NT2/D1 (cell line): ENCODE data around the gene ZBED2.

Experiments
- DNase-seq: peaks from one replicate; pipeline ENCODE4 v3.0.0-alpha.2; 2011; ENCODE audit warnings: low read depth, low spot score
- H3K27me3 ChIP-seq: 2 replicates; pipeline ENCODE4 v1.6.0; 2011; ENCODE audit warnings: mild to moderate bottlenecking; ENCODE audit not compliant: insufficient read length, insufficient read depth
- H3K36me3 ChIP-seq: 2 replicates; pipeline ENCODE4 v1.6.1; 2011; ENCODE audit warnings: mild to moderate bottlenecking, low read length, mixed read lengths; ENCODE audit not compliant: insufficient read depth, insufficient read length
- H3K4me1 ChIP-seq: 2 replicates; pipeline ENCODE4 v1.5.1; 2011; ENCODE audit not compliant: insufficient read depth, insufficient read length
- H3K4me3 ChIP-seq: 2 replicates; pipeline ENCODE4 v1.5.1; 2011; ENCODE audit warnings: low read depth; ENCODE audit not compliant: insufficient read length
- H3K9ac ChIP-seq: 2 replicates; pipeline ENCODE4 v1.6.0; 2011; ENCODE audit warnings: low read depth; ENCODE audit not compliant: insufficient read length
- H3K9me3 ChIP-seq: 2 replicates; pipeline ENCODE4 v1.5.1; 2011; ENCODE audit warnings: mild to moderate bottlenecking, low read length; ENCODE audit not compliant: insufficient read depth
- SUZ12 ChIP-seq: IDR thresholded peaks from 2 replicates; pipeline ENCODE4 v1.6.1; 2011; ENCODE audit not compliant: insufficient read length, insufficient read depth; ENCODE audit errors: extremely low read depth
- YY1 ChIP-seq: IDR thresholded peaks from 2 replicates; pipeline ENCODE4 v1.6.1; 2011; ENCODE audit not compliant: insufficient read length, insufficient read depth
- ZNF274 ChIP-seq: IDR thresholded peaks from 2 replicates; pipeline ENCODE4 v1.6.1; 2011; ENCODE audit warnings: mild to moderate bottlenecking, low read depth, low read length

ZBED2 gene

GRCh38 chr3:111604119-111604518 is 9.0 kb upstream of the ZBED2 start:
- H3K9me3 ChIP-seq = no peaks in the 10 kb centered on the region; the same call in 1 of the 2 replicates
- no peaks in the 10 kb centered on the region for H3K27me3 ChIP-seq
- H3K4me3 ChIP-seq = no peak overlapping the region
- TF ChIP-seq YY1 (no peak), SUZ12 (no peak), ZNF274 (no peak)
- DNase-seq = no peak
- no peaks in the 10 kb centered on the region for H3K36me3 ChIP-seq
- H3K4me1 ChIP-seq = no peaks in the 10 kb centered on the region
- no peak overlapping the region for H3K9ac ChIP-seq

DNA sequence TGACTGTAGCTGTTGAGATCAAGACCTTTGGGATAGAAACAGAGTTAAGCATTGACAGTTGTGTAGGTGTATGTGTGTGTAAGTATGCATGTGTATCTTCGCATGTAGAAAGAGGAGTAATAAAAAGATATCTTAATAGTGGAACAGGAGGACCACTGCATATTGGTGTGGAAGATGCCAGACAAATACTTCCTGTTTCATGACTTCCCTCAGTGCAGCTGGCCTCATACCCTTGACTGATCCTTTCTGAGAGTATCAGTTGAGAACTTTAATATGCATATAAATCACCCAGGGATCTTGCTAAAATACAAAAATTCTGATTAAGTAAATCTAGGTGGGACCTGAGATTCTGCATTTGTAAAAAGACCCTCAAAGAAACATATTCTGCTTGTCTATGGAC is 8.5 kb upstream of the ZBED2 start:
- no peak overlapping the region for H3K4me3 ChIP-seq
- no peak for TF ChIP-seq SUZ12
- no peak for TF ChIP-seq YY1
- no peak for TF ChIP-seq ZNF274
- no peaks in the 10 kb centered on the region for H3K36me3 ChIP-seq
- DNase-seq = no peak
- no peak overlapping the region for H3K9ac ChIP-seq
- H3K9me3 ChIP-seq = no peaks in the 10 kb centered on the region; the same call in 1 of the 2 replicates
- no peaks in the 10 kb centered on the region for H3K27me3 ChIP-seq
- no peaks in the 10 kb centered on the region for H3K4me1 ChIP-seq

DNA sequence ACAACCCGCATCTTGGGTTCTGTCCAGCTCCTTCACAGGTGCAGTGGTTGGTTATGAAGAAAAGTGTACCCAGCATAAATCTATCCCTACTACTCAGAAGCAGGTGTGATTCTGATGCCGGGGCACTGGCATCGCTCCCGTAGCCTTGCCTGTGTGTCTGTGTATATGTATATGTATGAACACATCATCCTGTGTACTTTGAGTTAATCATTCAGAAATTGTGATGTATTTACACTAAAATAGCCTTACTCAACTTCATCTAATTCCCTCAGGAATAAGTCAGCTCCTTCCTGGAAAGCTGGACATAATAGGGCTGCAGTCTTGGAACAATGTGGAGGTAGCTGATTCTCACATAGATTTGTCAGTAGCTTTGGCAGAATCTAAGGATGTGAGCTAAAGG is 6.7 kb upstream of the ZBED2 start:
- Histone ChIP-seq H3K9ac (no peak overlapping the region), H3K4me1 (no peaks in the 10 kb centered on the region), H3K9me3 (no peaks in the 10 kb centered on the region; the same call in 1 of the 2 replicates), H3K4me3 (no peak overlapping the region), H3K27me3 (no peaks in the 10 kb centered on the region), H3K36me3 (no peaks in the 10 kb centered on the region)
- TF ChIP-seq YY1 (no peak), SUZ12 (no peak), ZNF274 (no peak)
- DNase-seq = no peak

DNA sequence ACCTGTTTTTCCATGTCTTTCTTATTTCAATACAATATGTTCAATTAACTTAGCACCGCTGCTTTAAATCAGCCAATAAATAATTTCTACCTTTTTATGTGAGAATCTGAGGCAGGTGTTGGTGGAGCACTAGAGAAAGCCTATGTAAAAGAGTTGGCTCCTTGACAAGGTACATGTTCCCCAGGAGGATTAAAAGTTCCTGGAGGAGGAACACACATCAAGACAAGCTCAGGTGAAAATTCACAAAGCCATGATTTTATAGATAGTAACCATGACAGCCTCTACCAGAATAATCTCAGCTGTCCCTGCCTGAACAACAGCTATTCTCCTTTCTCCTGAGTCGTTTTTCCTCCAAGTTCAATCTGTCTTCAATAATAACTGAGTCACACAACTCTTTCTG is 3.4 kb upstream of the ZBED2 start:
- no peak overlapping the region for H3K9ac ChIP-seq
- H3K36me3 ChIP-seq = no peaks in the 10 kb centered on the region
- no peak for TF ChIP-seq YY1
- TF ChIP-seq ZNF274 = no peak
- TF ChIP-seq SUZ12 = no peak
- H3K4me3 ChIP-seq = no peak overlapping the region
- H3K27me3 ChIP-seq = no peaks in the 10 kb centered on the region
- no peaks in the 10 kb centered on the region for H3K4me1 ChIP-seq
- H3K9me3 ChIP-seq = no peaks in the 10 kb centered on the region
- no peak for DNase-seq

DNA sequence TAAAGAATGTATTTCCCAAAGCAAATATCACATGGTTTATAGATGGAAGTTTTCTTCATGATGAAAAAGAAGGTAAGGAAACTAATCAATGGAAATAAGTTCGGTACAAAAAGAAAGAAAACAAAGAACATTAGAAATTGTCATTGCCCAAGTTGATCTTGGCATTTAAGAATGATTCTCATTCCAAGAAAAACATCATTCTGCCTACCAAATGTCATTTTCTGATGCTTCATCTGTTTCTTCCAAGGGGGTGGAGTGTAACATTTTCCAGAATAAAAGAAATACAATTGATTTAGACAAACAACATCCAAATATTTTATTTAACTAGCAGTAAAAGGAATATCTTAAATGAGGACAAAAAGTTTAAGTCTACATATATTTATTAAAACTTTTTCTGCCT is 3.0 kb upstream of the ZBED2 start:
- H3K9me3 ChIP-seq = no peaks in the 10 kb centered on the region
- H3K4me3 ChIP-seq = no peak overlapping the region
- H3K27me3 ChIP-seq = no peaks in the 10 kb centered on the region
- TF ChIP-seq SUZ12 (no peak), ZNF274 (no peak), YY1 (no peak)
- no peaks in the 10 kb centered on the region for H3K4me1 ChIP-seq
- no peak for DNase-seq
- no peak overlapping the region for H3K9ac ChIP-seq
- H3K36me3 ChIP-seq = no peaks in the 10 kb centered on the region

DNA sequence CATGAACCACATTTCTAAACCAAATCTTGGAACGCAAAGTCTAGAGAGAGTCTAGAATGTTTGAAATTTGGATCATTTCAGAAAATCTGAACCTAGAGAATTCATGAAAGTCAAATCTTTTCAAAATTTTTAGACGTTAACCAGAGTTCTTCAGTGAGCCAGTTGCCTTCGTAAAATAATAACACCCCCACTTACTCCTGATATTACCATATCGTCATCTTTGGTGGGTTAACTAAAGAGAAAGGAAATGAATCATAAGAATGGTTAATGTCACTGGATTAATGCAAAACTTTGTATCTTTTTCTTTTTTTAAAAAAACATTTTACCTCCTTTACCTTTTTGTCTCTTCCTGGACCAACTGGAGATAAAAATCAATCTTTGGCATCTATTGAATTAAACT is 1.2 kb upstream of the ZBED2 start:
- Histone ChIP-seq H3K36me3 (no peaks in the 10 kb centered on the region), H3K9ac (no peak overlapping the region), H3K4me3 (no peak overlapping the region), H3K27me3 (no peaks in the 10 kb centered on the region), H3K4me1 (no peaks in the 10 kb centered on the region), H3K9me3 (no peaks in the 10 kb centered on the region)
- DNase-seq = no peak
- TF ChIP-seq ZNF274 = no peak
- no peak for TF ChIP-seq SUZ12
- no peak for TF ChIP-seq YY1

- Histone ChIP-seq H3K4me3 (no peak overlapping the region), H3K36me3 (no peaks in the 10 kb centered on the region), H3K9ac (no peak overlapping the region), H3K4me1 (no peaks in the 10 kb centered on the region), H3K27me3 (no peaks in the 10 kb centered on the region), H3K9me3 (no peaks in the 10 kb centered on the region)
- TF ChIP-seq SUZ12 (no peak), ZNF274 (no peak)
- DNase-seq = no peak
Measured at GRCh38 chr3:111594781-111595180, 365 bp downstream of the ZBED2 start.

DNA sequence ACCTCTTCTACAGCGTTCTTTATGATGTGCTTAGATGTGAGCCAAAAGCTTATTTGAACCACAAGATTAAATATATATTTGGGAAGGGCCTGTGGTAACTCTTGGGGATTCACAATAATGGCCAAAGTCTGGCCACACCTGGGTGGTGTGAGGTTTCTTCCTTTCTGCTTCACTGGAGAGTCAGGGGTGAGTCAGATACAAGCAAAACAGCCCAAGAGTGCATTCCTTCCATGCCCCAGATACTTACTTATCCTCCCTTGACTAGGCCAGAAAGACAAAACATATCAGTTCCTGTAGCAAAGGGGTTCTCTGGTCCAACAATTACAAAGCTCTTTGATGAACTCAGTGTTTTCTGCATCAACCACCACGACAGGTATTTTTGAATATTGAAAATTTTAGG is 941 bp downstream of the ZBED2 start:
- Histone ChIP-seq H3K4me3 (no peak overlapping the region), H3K27me3 (no peaks in the 10 kb centered on the region), H3K9me3 (no peaks in the 10 kb centered on the region), H3K4me1 (no peaks in the 10 kb centered on the region), H3K36me3 (no peaks in the 10 kb centered on the region), H3K9ac (no peak overlapping the region)
- TF ChIP-seq YY1 (no peak), SUZ12 (no peak), ZNF274 (no peak)
- DNase-seq = no peak
